OCI-LY3 (cell line): ENCODE data around the gene SEPTIN14.
"Not testable (repeated sequence)": the region's sequence is repeated elsewhere in the genome, so short reads cannot be mapped to it uniquely, and the experiment has no call there.

ENCODE experiments used
- EZH2phosphoT487 ChIP-seq: fragments of 200-600 bp; shearing (Covaris generic); IDR thresholded peaks from 2 replicates; pipeline ENCODE4 v1.6.1; 2018; ENCODE audit warnings: antibody characterized with exemption, mixed run types, low read depth
- TF ChIP-seq, protein P1 (sequence below): fragments of 200-600, 300-600 bp; sonication (generic); IDR thresholded peaks from 2 replicates; pipeline ENCODE4 v1.5.1; 2014; ENCODE audit warnings: antibody characterized with exemption, low read length, low read depth

GRCh38 chr7:55862652-55863051, at the start of gene SEPTIN14:
- TF ChIP-seq, protein P1, sequence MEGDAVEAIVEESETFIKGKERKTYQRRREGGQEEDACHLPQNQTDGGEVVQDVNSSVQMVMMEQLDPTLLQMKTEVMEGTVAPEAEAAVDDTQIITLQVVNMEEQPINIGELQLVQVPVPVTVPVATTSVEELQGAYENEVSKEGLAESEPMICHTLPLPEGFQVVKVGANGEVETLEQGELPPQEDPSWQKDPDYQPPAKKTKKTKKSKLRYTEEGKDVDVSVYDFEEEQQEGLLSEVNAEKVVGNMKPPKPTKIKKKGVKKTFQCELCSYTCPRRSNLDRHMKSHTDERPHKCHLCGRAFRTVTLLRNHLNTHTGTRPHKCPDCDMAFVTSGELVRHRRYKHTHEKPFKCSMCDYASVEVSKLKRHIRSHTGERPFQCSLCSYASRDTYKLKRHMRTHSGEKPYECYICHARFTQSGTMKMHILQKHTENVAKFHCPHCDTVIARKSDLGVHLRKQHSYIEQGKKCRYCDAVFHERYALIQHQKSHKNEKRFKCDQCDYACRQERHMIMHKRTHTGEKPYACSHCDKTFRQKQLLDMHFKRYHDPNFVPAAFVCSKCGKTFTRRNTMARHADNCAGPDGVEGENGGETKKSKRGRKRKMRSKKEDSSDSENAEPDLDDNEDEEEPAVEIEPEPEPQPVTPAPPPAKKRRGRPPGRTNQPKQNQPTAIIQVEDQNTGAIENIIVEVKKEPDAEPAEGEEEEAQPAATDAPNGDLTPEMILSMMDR, result not testable (repeated sequence)
- not testable (repeated sequence) for TF ChIP-seq EZH2phosphoT487
